AG04450 (cell line): ENCODE measurements around the gene H19. TPM values are rescaled to one million over a fixed set of nuclear protein-coding genes. Genes with fewer than 3 reads are reported as not detected.

Experiments used
- CTCF ChIA-PET: fragments of 300-600, 350-600 bp; formaldehyde crosslinking; extraction: SDS; loops from one replicate; lab custom pipeline; 2022; ENCODE audit warnings: antibody characterized with exemption, inconsistent platforms; lab: Charles Lee
- POLR2A ChIA-PET: fragments of 350-600 bp; formaldehyde crosslinking; extraction: SDS; loops from one replicate; lab custom pipeline; 2021; ENCODE audit warnings: antibody characterized with exemption, inconsistent platforms; lab: Yijun Ruan, JAX
- DNase-seq: peaks from one replicate; pipeline ENCODE4 v3.0.0-alpha.2; 2011; ENCODE audit warnings: low read depth, low spot score
- H3K27ac ChIP-seq: one replicate; pipeline ENCODE4 v1.5.1; 2012; ENCODE audit warnings: low read depth, low read length, control low read depth
- H3K27me3 ChIP-seq: one replicate; pipeline ENCODE4 v1.6.0; 2012; ENCODE audit warnings: low read length; ENCODE audit not compliant: control insufficient read depth, insufficient read depth
- H3K4me3 ChIP-seq: 2 replicates; pipeline ENCODE4 v1.5.1; 2011; ENCODE audit warnings: mild to moderate bottlenecking, low read depth, low read length, control low read depth
- H3K9me3 ChIP-seq: 2 replicates; pipeline ENCODE4 v1.5.1; 2012; ENCODE audit warnings: low read length; ENCODE audit not compliant: control insufficient read depth, insufficient read depth
- polyA plus RNA-seq: library from polyadenylated mRNA; depleted of rRNA; stranded (reverse); fragments of >200 nt; gene quantifications from 2 replicates; pipeline ENCODE4 v1.2.3, GENCODE V29; 2011
- TF ChIP-seq, protein P1 (sequence below): IDR thresholded peaks from 2 replicates; pipeline ENCODE4 v1.5.1; 2011; ENCODE audit warnings: low read depth, low read length, control low read depth, inconsistent platforms

Gene H19
- polyA plus RNA-seq, 1 experiment = 0.10 TPM

DNA sequence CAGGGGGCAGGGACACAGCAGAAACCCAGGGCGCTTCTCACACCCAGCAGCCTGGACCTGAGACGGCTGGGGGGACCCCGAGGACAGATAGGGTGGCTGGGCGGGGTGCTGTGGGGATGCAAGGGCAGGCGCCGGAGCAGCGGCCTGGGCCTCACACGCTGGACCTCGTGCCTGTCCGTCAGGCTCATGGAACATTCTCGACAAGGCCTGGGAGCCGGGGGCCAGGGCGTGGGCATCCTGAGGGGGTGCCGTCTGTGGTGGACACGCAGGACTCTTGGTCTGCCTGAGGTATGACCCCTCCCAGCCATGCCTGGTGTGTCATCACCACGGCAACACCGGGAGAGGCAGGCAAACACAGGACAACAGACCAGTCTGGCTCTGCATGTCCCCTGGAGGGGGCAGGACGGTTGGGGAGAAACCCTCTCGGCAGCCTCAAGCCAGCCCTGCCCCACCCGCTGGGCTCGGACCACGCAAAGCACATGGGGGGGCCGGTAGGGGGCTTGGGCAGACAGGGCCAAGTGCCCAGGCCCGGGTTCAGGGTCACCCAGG, 29.1 kb downstream of the H19 start:
- H3K9me3 ChIP-seq = no peaks in the 10 kb centered on the region
- H3K4me3 ChIP-seq = no peak overlapping the region
- no peak overlapping the region for H3K27ac ChIP-seq
- TF ChIP-seq, protein P1, sequence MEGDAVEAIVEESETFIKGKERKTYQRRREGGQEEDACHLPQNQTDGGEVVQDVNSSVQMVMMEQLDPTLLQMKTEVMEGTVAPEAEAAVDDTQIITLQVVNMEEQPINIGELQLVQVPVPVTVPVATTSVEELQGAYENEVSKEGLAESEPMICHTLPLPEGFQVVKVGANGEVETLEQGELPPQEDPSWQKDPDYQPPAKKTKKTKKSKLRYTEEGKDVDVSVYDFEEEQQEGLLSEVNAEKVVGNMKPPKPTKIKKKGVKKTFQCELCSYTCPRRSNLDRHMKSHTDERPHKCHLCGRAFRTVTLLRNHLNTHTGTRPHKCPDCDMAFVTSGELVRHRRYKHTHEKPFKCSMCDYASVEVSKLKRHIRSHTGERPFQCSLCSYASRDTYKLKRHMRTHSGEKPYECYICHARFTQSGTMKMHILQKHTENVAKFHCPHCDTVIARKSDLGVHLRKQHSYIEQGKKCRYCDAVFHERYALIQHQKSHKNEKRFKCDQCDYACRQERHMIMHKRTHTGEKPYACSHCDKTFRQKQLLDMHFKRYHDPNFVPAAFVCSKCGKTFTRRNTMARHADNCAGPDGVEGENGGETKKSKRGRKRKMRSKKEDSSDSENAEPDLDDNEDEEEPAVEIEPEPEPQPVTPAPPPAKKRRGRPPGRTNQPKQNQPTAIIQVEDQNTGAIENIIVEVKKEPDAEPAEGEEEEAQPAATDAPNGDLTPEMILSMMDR = no peak
- ChIA-PET POLR2A (no interaction called here), CTCF (interaction anchor here (0.9 to 1.2 kb wide), 2 partner anchors 21 to 316 kb away, joined by 3 to 4 read pairs; no protein-coding TSS in a partner anchor)
- no peaks in the 10 kb centered on the region for H3K27me3 ChIP-seq
- DNase-seq = no peak

DNA sequence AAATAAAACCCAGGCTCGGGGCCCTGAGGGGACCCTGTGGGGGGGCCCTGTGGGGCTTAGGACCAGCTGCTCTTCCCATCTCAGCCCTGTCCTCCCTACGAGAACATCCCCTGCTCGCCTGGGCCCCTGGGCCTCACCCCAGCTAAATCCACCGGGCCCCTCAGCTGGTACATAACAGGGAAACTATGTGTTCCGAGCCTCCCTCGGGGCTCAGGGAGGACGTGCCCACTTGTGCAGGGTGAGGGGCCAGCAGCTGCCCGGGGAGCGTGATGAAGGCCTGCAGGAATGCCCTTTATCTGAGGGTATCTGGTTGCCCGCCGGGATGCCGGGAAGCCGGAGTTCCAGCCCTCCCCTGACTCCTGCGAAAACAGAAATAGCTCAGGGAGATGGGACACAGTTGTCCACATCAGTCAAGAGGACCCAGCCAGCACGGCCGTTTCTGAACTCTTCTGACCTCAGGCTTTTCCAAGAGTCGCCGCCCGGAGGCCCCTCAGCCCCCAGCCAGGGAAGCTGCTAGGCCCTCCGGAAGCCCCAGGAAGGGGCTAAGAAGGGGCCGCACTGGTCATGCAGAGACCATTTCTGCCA, 29.9 kb downstream of the H19 start:
- POLR2A ChIA-PET = no interaction called here
- TF ChIP-seq, protein P1 = no peak
- CTCF ChIA-PET = interaction anchor here (0.6 to 2.3 kb wide), 6 partner anchors 10 to 315 kb away, joined by 3 to 9 read pairs (median 4); no protein-coding TSS in a partner anchor
- Histone ChIP-seq H3K9me3 (no peaks in the 10 kb centered on the region), H3K27ac (no peak overlapping the region), H3K27me3 (no peaks in the 10 kb centered on the region), H3K4me3 (no peak overlapping the region)
- DNase-seq = no peak

DNA sequence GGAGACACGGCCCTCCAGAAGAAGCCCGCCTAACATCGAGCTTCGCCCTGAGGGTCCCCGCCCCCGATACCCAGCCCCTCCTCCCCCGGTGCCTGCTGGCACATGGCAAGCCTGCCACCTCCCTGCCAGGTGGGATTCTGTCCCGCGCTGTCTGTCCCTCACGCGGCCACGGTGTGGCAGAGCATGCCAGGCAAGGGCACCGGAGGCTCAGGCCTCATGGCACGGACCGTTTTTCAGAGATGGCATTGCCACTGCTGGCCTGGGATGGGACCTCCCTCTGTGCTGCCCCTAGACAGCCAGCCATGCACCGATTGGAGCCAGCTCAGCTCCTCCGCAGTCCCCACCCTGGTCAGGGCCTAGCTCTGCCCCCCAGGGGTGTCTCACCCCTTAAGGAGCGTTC, 31.1 kb downstream of the H19 start:
- ChIA-PET CTCF (interaction anchor here (0.7 to 2.3 kb wide), 2 partner anchors 185 to 273 kb away, joined by 3 to 9 read pairs; no protein-coding TSS in a partner anchor), POLR2A (no interaction called here)
- Histone ChIP-seq H3K27ac (no peak overlapping the region), H3K4me3 (no peak overlapping the region), H3K27me3 (no peaks in the 10 kb centered on the region), H3K9me3 (no peaks in the 10 kb centered on the region)
- TF ChIP-seq, protein P1 = no peak
- DNase-seq = no peak

DNA sequence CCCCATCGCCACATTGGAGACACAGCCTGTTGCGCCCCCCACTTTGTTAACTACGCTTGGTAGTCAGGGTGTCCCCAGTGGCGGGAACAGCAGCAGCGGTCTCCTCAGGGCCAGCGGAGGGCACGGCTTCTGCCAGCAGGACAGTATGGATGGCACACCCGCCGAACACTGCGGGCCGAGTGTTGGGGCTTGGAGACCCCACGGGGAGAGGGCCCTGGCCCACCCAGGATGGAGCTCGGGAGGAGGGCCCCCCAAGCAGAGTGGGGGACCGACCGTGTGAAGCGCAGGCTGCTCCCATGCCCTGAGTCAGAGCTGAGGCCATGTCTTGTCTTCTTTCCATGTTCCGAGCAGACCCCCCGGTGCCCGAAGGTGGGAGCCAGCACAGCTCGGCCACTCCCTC, 32.7 kb downstream of the H19 start:
- TF ChIP-seq, protein P1 = no peak
- no peak for DNase-seq
- Histone ChIP-seq H3K9me3 (no peaks in the 10 kb centered on the region), H3K4me3 (no peak overlapping the region), H3K27ac (no peak overlapping the region), H3K27me3 (no peaks in the 10 kb centered on the region)
- POLR2A ChIA-PET = no interaction called here
- CTCF ChIA-PET = interaction anchor here (0.9 kb wide), 1 partner anchor 132 kb away, joined by 3 read pairs; no protein-coding TSS in a partner anchor

DNA sequence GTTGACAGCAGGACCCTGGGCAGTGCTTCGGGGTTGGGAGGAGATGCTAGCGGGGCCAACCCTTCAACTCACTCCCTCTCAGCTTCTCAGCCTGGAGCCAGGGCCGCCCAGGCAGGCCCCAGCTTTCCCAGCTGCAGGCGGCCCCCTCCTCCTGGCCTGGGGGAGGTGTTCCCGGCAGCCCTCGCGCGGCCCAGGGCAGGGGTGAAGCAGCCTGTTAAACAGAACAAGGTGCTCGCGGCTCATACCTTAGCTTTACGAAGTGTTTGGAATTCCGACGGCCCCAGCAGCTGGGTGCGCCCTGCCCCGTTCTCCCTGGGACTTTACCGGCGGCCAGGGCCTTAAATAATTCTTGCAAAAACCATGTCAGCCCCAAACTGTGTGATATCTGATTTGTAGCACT, 33.3 kb downstream of the H19 start:
- POLR2A ChIA-PET = no interaction called here
- no peak for DNase-seq
- no peak overlapping the region for H3K27ac ChIP-seq
- TF ChIP-seq, protein P1 = no peak
- H3K4me3 ChIP-seq = no peak overlapping the region
- CTCF ChIA-PET = no interaction called here
- no peaks in the 10 kb centered on the region for H3K9me3 ChIP-seq
- H3K27me3 ChIP-seq = no peaks in the 10 kb centered on the region
